Smooth muscle cell of the brain vasculature (primary cell): ENCODE results near the gene SUV39H1.

Source experiments
- DNase-seq: peaks from one replicate; pipeline ENCODE4 v3.0.0-alpha.2; 2012; ENCODE audit warnings: low read depth, low spot score

The SUV39H1 gene

GRCh38 chrX:48713847-48714246, 17.3 kb downstream of the SUV39H1 start:
- no peak for DNase-seq

GRCh38 chrX:48714573-48714972, 18.0 kb downstream of the SUV39H1 start:
- DNase-seq: no peak

GRCh38 chrX:48715072-48715471, 18.5 kb downstream of the SUV39H1 start:
- DNase-seq: no peak

- no peak for DNase-seq
Measured at GRCh38 chrX:48715876-48716502, 19.5 kb downstream of the SUV39H1 start.

- DNase-seq: no peak
Measured at GRCh38 chrX:48719958-48720357, 23.4 kb downstream of the SUV39H1 start.

DNA sequence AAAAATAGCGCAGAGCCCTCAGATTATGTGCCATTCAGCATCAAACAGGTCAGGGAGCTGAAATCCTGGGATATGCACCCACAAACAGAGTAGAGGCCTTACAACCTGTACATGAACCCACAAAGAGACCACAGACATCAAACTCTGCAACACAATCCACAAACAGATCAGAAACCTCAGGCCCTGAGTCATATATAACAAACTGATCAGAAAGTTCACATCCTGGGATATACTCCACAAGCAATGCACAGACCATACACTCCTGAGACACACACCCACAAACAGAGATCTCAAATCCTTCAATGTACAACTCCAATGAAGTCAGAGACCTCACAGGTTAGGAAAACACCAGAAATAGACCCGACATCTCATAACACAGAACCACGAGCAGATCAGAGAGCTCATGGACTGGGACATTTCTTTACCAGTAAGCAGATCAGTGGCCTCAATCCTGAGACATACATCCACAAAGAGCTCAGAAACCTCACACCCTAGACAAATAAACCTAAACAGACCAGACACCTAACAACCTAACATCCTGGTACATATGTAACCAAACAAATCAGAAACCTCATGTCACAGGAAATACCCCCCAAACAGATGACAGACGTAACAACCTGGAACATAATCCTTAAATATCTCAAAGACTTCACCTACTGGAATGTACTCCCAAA, 24.2 kb downstream of the SUV39H1 start:
- no peak for DNase-seq

DNA sequence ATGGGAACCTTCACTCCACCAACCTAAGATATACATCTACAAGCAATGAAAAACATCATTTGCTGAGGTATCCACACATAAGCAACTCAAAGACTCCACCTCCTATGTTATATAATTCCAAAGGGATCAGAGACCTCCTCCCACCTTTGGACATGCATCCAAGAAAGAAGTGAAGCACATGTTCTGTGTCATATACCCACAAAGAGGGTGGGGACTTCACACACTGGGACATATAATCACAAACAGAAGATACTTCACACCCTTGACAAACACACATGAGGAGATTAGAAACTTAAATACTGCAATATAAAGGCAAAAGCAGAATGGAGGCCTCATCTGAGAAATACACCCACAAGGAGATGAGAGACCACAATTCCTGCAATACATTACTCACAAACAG, 25.4 kb downstream of the SUV39H1 start:
- DNase-seq: no peak

- no peak for DNase-seq
Measured at GRCh38 chrX:48726596-48726995, 30.1 kb downstream of the SUV39H1 start.

DNA sequence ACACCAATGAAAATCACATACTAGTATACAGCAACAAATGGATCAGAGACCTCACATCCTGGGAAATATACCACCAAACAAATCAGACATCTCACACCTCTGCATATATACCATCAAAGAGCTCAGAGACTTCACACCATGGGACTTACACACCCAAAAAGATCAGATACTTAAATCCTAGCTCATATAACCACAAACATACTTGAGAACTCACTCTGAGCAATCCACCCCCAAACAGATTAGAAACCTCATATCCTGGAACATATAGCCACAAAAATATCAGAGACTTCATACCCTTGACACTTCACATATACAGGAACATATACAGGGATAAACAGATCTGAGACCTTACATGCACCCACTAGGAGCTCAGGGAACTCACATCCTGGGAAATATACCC, 32.1 kb downstream of the SUV39H1 start:
- DNase-seq: no peak

DNA sequence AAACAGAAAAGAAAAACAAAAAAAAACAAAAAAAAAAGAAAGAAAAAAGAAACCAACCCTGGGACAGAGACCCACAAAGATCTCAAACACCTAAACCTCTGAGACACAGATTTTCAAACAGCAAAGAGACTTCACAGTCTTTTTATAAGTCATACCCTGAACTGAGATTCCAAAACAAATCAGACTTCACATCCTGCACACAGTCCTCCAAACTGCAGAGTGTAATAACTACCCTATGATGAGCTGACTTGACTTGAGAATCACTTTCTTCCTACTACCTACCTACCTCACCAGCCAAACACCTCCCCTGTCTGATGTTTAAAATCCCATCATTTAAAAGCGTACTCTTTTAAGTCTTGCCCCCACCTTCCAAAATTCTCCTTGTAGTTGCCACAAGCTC, 39.8 kb downstream of the SUV39H1 start:
- DNase-seq: no peak

- no peak for DNase-seq
Measured at GRCh38 chrX:48736878-48737212, 40.3 kb downstream of the SUV39H1 start.

DNA sequence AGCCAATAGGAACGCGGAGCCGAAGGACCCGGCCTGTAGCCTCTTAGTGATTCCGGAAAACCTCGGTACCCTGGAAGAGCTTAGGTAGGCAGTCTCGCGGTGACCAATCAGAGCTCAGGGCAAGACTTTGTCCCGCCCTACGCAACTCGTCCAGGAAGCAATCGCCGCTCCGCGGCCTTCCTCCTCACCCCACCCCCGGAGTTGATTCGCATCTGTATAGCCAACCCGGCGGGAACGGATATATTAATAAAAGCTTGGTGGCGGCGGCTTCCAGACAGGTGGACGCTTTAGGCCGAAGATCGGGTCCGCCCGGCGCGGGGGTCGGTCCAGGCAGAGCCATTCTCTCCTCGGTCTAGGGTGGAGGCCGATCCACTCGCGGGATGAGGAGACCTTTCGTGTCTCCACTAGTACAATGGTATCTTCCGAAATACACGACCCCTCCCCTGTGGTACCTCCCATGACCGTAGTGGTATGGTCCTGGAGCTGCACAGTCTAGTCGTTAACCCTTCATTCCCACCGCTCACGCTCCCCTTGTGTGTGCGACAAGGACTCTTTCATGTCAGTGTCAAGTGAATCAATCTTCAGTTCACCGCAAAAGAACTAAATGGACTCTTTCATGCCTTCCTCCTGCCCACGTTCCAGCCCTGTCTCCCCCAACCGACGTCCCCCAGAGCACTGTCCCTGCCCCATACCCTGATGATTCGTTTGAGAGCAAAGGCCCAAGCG, 40.8 kb downstream of the SUV39H1 start:
- DNase-seq: peak; percentile 90

GRCh38 chrX:48737940-48738339, 41.4 kb downstream of the SUV39H1 start:
- no peak for DNase-seq

DNA sequence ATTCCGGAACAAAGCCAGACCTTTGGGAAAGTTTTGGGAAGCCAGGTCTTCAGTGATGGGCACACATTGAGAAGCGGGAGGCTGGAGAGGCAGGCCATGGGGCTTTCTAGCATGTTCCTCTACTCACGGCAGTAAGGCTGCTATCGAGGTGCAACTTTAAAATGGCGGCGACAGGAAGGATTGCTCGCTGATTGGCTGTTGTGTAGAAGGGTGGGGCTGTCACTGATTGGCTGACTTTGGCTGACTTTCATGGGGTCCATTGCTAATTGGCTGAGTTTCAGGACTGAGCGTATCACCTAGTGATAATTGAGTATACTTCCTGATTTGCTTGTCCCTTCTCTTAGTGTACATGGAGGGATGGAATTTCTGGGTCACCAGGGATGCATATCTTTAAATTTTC, 45.3 kb downstream of the SUV39H1 start:
- DNase-seq: no peak

- no peak for DNase-seq
Measured at GRCh38 chrX:48745222-48745621, 48.7 kb downstream of the SUV39H1 start.

DNA sequence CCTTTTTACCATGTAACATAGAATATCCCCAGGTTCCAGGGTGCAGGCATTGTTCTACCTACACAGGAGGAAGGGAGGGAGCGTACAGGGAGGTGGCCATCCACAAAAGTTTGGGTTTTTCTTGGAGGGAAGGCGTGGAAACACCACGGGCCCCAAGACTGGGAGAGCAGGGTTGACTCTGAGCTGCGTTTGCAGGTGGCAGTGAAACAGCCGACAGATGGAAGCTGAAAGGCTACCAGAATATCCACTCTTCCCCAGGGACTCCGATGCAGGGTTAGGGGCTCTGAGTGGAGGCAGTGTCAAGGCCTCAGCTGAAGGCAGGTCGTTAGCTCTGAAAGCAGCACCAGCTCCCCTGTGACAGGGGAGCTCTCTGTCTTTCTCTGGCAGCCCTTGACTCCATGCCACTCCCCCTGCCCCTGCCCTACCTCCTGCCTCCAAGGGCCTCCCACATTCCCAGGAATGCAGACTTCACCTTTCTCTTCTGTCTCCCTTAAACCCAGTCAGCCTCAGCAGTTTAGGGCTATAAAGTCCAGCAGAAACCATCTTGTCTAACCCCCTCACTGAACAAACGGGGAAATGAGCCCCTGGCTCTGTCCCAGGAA, 51.0 kb downstream of the SUV39H1 start:
- DNase-seq: no peak

DNA sequence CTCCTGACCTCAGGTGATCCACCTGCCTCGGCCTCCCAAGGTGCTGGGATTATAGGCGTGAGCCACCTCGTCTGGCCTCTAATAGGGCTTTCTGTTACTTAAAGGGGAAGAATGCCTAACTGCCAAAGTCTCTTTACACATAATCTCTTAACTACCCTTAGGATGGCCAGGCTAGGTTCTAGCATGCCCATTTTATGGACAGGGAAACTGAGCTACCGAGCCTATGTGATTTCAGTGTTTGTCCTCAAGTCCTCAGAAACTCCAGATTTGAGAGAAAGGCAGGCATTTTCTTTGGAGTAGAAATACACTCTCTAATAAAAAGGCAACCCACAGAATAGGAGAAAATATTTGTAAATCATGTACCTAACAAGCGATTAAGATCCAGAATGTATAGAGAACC, 52.6 kb downstream of the SUV39H1 start:
- no peak for DNase-seq

DNA sequence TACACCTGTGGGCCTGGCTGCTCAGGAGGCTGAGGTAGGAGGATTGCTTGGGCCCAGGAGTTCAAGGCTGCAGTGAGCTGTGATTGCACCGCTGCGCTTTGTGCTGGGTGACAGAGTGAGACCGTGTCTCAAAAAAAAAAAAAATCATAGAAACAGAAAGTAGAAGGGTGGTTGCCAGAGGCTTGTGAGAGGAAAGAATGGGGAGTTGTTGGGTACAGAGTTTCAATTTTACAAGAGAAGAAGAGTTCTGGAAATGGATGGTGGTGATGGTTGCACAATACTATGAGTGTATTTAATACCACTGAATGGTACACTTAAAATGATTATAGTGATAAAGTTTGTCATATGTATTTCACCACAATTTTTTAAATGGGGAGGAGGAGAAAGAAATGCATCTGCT, 54.8 kb downstream of the SUV39H1 start:
- no peak for DNase-seq

GRCh38 chrX:48752498-48752897, 56.0 kb downstream of the SUV39H1 start:
- DNase-seq: no peak

DNA sequence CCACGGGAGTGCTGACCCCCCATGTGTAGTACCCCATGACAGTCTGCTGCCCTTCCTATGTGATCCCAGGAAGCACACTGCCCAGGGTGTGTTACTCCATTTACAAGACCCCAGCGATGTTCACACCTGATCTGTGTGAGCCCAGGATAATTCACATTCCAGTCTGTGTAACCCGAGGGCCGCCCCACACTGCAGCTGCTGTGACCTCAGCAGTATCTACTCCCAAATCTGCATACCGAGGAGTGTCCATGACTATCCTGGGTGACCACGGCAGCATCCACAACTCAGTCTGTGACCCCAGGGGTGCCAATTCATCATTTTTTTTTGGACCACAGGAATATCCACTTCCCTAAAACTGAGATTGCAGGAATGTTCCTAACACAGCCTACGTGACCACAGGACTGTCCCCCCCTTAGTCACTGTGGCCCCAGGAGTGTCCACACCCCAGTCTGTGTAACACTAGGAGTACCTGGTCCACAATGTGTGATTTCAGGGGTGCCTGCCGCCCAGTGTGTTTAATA, 57.2 kb downstream of the SUV39H1 start:
- no peak for DNase-seq

DNA sequence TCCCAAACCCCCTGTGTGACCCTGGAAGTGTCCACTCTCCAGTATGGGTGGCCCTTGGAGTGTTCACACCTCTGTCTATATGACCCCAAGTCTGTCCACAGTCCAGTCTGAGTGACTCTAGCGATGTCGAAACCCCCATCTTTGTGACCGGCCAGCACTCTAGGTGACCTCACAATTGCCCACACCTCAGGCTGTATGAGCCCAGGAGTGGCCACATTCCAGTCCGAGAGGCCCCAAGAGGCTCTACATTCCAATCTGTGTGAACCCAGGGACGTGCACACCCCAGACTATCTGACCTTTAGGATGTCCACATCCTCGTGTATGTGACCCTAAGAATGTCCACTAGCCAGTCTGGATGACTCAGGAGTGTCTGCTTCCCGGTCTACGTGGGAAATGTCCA, 57.7 kb downstream of the SUV39H1 start:
- DNase-seq: no peak
